SK-N-SH treated with all-trans-retinoic acid at 6 μM for 48 hours (cell line): ENCODE results near the gene CAPN10.

Experiments
- ARNTL ChIP-seq: fragments of 450-650 bp; formaldehyde crosslinking; IDR thresholded peaks from 2 replicates; pipeline ENCODE4 v1.5.0; 2020; ENCODE audit warnings: low read depth, mild to moderate bottlenecking, moderate library complexity, borderline replicate concordance
- CSDC2 ChIP-seq: fragments of 250-450 bp; sonication (Bioruptor Pico); IDR thresholded peaks from 2 replicates; pipeline ENCODE4 v1.5.0; 2020; ENCODE audit warnings: mild to moderate bottlenecking, moderate library complexity
- ESRRG ChIP-seq: fragments of 250-450 bp; sonication (Bioruptor Pico); IDR thresholded peaks from 2 replicates; pipeline ENCODE4 v1.6.1; 2021; ENCODE audit warnings: mild to moderate bottlenecking
- PPARA ChIP-seq: fragments of 250-450 bp; sonication (Bioruptor Pico); IDR thresholded peaks from 2 replicates; pipeline ENCODE4 v1.5.0; 2020; ENCODE audit warnings: mild to moderate bottlenecking, borderline replicate concordance
- RARB ChIP-seq: fragments of 250-450 bp; sonication (Bioruptor Pico); IDR thresholded peaks from 2 replicates; pipeline ENCODE4 v1.8.0; 2021; ENCODE audit warnings: mild to moderate bottlenecking, moderate library complexity
- TOX ChIP-seq: fragments of 250-450 bp; sonication (Bioruptor Pico); IDR thresholded peaks from 2 replicates; pipeline ENCODE4 v1.8.0; 2021; ENCODE audit warnings: mild to moderate bottlenecking, moderate library complexity, borderline replicate concordance
- ZFP3 ChIP-seq: fragments of 250-450 bp; sonication (Bioruptor Pico); IDR thresholded peaks from 2 replicates; pipeline ENCODE4 v1.5.0; 2020; ENCODE audit warnings: mild to moderate bottlenecking, moderate library complexity
- ZFP30 ChIP-seq: fragments of 450-650 bp; formaldehyde crosslinking; IDR thresholded peaks from 2 replicates; pipeline ENCODE4 v1.5.0; 2022; ENCODE audit warnings: mild to moderate bottlenecking, moderate library complexity
- ZNF70 ChIP-seq: fragments of 450-650 bp; formaldehyde crosslinking; IDR thresholded peaks from 2 replicates; pipeline ENCODE4 v1.5.0; 2020; ENCODE audit warnings: mild to moderate bottlenecking, moderate library complexity
- TF ChIP-seq, protein P1 (sequence below): fragments of 250-450 bp; sonication (Bioruptor Pico); IDR thresholded peaks from 2 replicates; pipeline ENCODE4 v1.5.1; 2020; ENCODE audit warnings: low read depth, mild to moderate bottlenecking, moderate library complexity
- TF ChIP-seq, protein P2 (sequence below): fragments of 250-450 bp; sonication (Bioruptor Pico); IDR thresholded peaks from 2 replicates; pipeline ENCODE4 v1.8.0; 2020; ENCODE audit warnings: mild to moderate bottlenecking, moderate library complexity, borderline replicate concordance
- TF ChIP-seq, protein P3 (sequence below): fragments of 250-450 bp; sonication (Bioruptor Pico); IDR thresholded peaks from 2 replicates; pipeline ENCODE4 v1.5.1; 2021; ENCODE audit warnings: mild to moderate bottlenecking, moderate library complexity

DNA sequence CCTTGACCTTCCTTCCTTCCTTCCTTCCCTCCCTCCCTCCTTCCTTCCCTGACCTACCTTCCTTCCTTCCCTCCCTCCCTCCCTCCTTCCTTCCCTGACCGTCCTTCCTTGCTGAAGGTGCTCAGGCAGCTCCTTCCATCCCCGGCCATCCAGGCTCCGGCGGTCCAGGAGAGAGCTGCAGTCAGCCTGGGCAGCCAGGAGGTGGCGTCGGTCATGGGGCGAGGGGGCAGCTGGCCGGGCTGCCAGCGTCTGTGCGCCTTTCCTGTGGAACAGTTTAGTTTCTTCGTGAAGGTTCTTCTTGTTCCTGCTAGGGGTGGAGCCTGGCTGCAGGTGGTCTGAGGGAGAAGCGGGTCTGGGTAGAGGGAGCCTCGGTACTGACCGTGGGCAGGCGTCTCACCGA lies 54.4 kb downstream of the CAPN10 start:
- TF ChIP-seq RARB (CRISPR knock-in tag) (no peak), ZFP3 (CRISPR knock-in tag) (no peak), ZFP30 (CRISPR knock-in tag) (no peak), PPARA (no peak), ESRRG (CRISPR knock-in tag) (no peak), TOX (CRISPR knock-in tag) (no peak), CSDC2 (CRISPR knock-in tag) (no peak), ARNTL (CRISPR knock-in tag) (no peak), ZNF70 (no peak)
- TF ChIP-seq, protein P1, sequence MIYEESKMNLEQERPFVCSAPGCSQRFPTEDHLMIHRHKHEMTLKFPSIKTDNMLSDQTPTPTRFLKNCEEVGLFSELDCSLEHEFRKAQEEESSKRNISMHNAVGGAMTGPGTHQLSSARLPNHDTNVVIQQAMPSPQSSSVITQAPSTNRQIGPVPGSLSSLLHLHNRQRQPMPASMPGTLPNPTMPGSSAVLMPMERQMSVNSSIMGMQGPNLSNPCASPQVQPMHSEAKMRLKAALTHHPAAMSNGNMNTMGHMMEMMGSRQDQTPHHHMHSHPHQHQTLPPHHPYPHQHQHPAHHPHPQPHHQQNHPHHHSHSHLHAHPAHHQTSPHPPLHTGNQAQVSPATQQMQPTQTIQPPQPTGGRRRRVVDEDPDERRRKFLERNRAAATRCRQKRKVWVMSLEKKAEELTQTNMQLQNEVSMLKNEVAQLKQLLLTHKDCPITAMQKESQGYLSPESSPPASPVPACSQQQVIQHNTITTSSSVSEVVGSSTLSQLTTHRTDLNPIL (CRISPR knock-in tag), result no peak
- TF ChIP-seq, protein P2, sequence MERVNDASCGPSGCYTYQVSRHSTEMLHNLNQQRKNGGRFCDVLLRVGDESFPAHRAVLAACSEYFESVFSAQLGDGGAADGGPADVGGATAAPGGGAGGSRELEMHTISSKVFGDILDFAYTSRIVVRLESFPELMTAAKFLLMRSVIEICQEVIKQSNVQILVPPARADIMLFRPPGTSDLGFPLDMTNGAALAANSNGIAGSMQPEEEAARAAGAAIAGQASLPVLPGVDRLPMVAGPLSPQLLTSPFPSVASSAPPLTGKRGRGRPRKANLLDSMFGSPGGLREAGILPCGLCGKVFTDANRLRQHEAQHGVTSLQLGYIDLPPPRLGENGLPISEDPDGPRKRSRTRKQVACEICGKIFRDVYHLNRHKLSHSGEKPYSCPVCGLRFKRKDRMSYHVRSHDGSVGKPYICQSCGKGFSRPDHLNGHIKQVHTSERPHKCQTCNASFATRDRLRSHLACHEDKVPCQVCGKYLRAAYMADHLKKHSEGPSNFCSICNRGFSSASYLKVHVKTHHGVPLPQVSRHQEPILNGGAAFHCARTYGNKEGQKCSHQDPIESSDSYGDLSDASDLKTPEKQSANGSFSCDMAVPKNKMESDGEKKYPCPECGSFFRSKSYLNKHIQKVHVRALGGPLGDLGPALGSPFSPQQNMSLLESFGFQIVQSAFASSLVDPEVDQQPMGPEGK (CRISPR knock-in tag), result no peak
- TF ChIP-seq, protein P3, sequence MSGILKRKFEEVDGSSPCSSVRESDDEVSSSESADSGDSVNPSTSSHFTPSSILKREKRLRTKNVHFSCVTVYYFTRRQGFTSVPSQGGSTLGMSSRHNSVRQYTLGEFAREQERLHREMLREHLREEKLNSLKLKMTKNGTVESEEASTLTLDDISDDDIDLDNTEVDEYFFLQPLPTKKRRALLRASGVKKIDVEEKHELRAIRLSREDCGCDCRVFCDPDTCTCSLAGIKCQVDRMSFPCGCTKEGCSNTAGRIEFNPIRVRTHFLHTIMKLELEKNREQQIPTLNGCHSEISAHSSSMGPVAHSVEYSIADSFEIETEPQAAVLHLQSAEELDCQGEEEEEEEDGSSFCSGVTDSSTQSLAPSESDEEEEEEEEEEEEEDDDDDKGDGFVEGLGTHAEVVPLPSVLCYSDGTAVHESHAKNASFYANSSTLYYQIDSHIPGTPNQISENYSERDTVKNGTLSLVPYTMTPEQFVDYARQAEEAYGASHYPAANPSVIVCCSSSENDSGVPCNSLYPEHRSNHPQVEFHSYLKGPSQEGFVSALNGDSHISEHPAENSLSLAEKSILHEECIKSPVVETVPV (CRISPR knock-in tag), result no peak
